Body of pancreas (tissue), 4 donors: ENCODE measurements around the gene ARHGEF25.

ENCODE experiments used
- POLR2A ChIP-seq, 3 donors: fragments of 450-650 bp; IDR thresholded peaks; one replicate each; pipeline ENCODE4 v1.6.1; 2016; ENCODE audit warnings: antibody characterized with exemption in 3 of 3, mild to moderate bottlenecking in 2 of 3
- TF ChIP-seq, protein P1 (sequence below), 7 experiments: fragments of 450-650 bp in 4 of 7; fragments of 200-600 bp in 3 of 7; sonication (generic) in 3 of 7; IDR thresholded peaks; one replicate each; pipeline ENCODE4 v1.5.1; 2016 to 2019; ENCODE audit warnings: antibody characterized with exemption in 7 of 7

DNA sequence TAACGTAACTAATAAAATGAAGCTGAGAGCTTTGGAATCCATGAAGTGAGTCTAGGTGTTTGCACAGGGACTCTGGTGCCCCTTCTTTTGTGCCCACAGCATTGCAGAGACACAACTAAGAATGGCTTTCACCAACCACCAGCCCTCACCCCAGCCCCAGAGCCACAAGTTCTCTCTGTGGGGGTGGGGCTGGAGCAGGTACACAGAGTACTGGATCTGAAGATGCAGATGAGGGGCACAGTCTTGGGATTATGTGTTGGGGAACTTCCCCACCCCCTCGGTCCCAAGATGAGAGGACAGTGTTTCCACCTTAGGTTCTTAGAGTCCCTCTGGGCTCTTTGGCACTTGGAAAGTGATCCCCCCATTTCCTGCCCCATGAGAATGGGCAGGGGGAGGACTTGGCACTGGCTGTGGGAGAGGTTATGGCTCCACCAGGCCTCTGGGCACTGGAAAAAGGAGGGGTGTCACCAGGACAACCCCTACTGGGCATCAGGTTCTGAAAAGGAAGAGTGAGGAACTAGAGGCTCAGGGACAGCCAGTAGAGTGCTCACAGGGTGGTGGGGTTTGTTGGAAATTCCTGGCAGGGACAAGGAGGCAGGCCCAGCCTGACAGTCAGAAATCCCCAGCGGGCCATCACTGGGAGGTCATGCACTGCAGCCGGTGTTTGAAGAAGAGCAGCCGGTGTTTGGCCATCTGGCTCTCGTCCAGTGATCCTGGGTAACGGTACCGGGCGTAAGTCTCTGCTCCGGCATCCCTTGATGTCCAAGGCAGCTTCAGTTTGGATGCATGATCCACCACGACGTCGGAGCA is 15.1 kb downstream of the ARHGEF25 start:
- TF ChIP-seq, protein P1, sequence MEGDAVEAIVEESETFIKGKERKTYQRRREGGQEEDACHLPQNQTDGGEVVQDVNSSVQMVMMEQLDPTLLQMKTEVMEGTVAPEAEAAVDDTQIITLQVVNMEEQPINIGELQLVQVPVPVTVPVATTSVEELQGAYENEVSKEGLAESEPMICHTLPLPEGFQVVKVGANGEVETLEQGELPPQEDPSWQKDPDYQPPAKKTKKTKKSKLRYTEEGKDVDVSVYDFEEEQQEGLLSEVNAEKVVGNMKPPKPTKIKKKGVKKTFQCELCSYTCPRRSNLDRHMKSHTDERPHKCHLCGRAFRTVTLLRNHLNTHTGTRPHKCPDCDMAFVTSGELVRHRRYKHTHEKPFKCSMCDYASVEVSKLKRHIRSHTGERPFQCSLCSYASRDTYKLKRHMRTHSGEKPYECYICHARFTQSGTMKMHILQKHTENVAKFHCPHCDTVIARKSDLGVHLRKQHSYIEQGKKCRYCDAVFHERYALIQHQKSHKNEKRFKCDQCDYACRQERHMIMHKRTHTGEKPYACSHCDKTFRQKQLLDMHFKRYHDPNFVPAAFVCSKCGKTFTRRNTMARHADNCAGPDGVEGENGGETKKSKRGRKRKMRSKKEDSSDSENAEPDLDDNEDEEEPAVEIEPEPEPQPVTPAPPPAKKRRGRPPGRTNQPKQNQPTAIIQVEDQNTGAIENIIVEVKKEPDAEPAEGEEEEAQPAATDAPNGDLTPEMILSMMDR (IDR thresholded peaks at IDR 0.05), result no peak
- TF ChIP-seq POLR2A (IDR thresholded peaks at IDR 0.05), result no peak
